Endothelial cell (in vitro differentiated cells): ENCODE measurements around the gene HERC3. TPM values are rescaled to one million over a fixed set of nuclear protein-coding genes. Genes with fewer than 3 reads are reported as not detected.

Source experiments
- DNase-seq: peaks from one replicate; pipeline ENCODE4 v3.0.0; 2021; ENCODE audit warnings: low spot score
- H3K27ac Mint-ChIP-seq: one replicate; pipeline ENCODE4 v1.8.0; 2021; ENCODE audit warnings: mixed read lengths, inconsistent platforms; ENCODE audit not compliant: unreplicated experiment
- H3K27me3 Mint-ChIP-seq: one replicate; pipeline ENCODE4 v1.8.0; 2021; ENCODE audit warnings: mild to moderate bottlenecking, moderate library complexity, mixed read lengths, inconsistent platforms; ENCODE audit not compliant: unreplicated experiment
- H3K36me3 Mint-ChIP-seq: one replicate; pipeline ENCODE4 v1.8.0; 2021; ENCODE audit warnings: mild to moderate bottlenecking, low read depth, mixed read lengths, inconsistent platforms; ENCODE audit not compliant: unreplicated experiment
- H3K4me1 Mint-ChIP-seq: one replicate; pipeline ENCODE4 v1.8.0; 2021; ENCODE audit warnings: mild to moderate bottlenecking, mixed read lengths, inconsistent platforms; ENCODE audit not compliant: unreplicated experiment
- H3K4me3 Mint-ChIP-seq: one replicate; pipeline ENCODE4 v1.8.0; 2021; ENCODE audit warnings: mild to moderate bottlenecking, mixed read lengths, inconsistent platforms; ENCODE audit not compliant: unreplicated experiment
- H3K9me3 Mint-ChIP-seq: one replicate; pipeline ENCODE4 v1.8.0; 2021; ENCODE audit warnings: mixed read lengths, inconsistent platforms; ENCODE audit not compliant: unreplicated experiment
- total RNA-seq: library from RNA; stranded (reverse); fragmentation: NEBNext Ultra II Directional; extraction: Animal tissue kit (Norgen Biotek cat#: 25700); gene quantifications from one replicate; pipeline ENCODE4 v1.2.1, GENCODE V29; 2021; ENCODE audit not compliant: unreplicated experiment
- TF ChIP-seq, protein P1 (sequence below): fragments of 200-600 bp; sonication (generic); IDR thresholded peaks from one replicate; pipeline ENCODE4 v1.5.0; 2021; ENCODE audit warnings: antibody characterized with exemption; ENCODE audit not compliant: unreplicated experiment

Gene HERC3
- total RNA-seq, 1 donor from 2014 or later = 8.0 TPM

DNA sequence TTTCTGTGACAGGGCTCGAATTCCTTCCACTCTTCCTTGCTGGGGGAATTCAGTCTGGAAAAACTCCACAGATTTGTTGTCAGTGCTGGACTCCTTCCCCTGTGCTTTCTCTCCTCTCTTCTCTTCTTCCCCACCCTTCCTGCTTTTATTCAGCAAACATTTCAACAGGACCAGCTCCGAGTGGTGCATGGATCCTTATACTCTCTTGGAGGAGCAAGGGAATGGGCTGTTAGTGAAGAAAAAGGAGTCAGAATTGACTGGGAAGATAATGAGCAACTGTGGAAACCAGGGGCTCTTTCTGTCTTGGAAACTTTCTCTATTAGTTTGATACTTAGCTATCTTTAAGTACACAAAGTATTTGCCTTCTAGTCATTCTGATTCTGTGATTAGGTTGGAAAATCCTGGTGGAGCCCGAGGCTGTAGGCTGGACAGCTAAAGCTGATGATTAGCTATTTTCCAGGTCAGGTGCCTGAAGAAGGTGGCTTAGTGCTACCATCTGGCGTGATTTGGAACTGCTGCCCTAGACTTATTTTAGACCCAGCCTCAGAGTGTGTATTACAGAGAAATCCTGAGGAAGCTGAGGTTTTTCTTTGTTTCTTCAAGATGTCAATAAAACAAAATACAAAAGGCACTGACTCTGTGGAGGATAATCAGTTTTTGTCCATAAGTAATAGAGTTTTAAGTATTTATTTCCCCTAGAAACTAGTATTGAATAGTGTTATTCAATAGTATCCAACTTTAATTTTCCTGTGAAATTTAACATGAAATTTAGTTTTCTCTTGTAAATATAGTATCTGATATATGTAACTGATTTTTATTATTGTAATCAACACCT, 67.0 kb downstream of the HERC3 start:
- H3K36me3 Mint-ChIP-seq = peaks cover 11% of the 10 kb centered on the region
- TF ChIP-seq, protein P1, sequence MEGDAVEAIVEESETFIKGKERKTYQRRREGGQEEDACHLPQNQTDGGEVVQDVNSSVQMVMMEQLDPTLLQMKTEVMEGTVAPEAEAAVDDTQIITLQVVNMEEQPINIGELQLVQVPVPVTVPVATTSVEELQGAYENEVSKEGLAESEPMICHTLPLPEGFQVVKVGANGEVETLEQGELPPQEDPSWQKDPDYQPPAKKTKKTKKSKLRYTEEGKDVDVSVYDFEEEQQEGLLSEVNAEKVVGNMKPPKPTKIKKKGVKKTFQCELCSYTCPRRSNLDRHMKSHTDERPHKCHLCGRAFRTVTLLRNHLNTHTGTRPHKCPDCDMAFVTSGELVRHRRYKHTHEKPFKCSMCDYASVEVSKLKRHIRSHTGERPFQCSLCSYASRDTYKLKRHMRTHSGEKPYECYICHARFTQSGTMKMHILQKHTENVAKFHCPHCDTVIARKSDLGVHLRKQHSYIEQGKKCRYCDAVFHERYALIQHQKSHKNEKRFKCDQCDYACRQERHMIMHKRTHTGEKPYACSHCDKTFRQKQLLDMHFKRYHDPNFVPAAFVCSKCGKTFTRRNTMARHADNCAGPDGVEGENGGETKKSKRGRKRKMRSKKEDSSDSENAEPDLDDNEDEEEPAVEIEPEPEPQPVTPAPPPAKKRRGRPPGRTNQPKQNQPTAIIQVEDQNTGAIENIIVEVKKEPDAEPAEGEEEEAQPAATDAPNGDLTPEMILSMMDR = peak; percentile 51
- no peaks in the 10 kb centered on the region for H3K27me3 Mint-ChIP-seq
- H3K9me3 Mint-ChIP-seq = no peaks in the 10 kb centered on the region
- peaks cover 2% of the 10 kb centered on the region for H3K4me1 Mint-ChIP-seq
- no peak overlapping the region for H3K27ac Mint-ChIP-seq
- DNase-seq = peak; percentile 44
- no peak overlapping the region for H3K4me3 Mint-ChIP-seq

DNA sequence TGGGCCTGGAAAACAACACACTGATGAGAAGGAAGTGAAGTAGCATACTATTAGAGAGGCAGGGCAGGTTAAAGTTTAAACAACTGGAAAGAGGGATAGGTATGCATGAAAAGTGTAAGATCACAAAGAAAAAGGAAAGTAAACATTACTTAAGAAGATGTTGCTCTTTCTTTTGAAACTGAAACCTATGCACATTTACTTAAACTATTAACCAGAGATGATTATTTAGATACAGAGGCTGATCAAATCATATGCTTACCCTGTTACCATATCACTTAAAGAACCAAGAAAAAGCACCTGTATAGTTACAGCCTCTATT, 67.6 kb downstream of the HERC3 start:
- Mint-ChIP-seq H3K9me3 (no peaks in the 10 kb centered on the region), H3K27ac (no peak overlapping the region), H3K36me3 (peaks cover 11% of the 10 kb centered on the region), H3K4me3 (no peak overlapping the region), H3K27me3 (no peaks in the 10 kb centered on the region), H3K4me1 (peaks cover 2% of the 10 kb centered on the region)
- DNase-seq = no peak
- TF ChIP-seq, protein P1 = no peak

DNA sequence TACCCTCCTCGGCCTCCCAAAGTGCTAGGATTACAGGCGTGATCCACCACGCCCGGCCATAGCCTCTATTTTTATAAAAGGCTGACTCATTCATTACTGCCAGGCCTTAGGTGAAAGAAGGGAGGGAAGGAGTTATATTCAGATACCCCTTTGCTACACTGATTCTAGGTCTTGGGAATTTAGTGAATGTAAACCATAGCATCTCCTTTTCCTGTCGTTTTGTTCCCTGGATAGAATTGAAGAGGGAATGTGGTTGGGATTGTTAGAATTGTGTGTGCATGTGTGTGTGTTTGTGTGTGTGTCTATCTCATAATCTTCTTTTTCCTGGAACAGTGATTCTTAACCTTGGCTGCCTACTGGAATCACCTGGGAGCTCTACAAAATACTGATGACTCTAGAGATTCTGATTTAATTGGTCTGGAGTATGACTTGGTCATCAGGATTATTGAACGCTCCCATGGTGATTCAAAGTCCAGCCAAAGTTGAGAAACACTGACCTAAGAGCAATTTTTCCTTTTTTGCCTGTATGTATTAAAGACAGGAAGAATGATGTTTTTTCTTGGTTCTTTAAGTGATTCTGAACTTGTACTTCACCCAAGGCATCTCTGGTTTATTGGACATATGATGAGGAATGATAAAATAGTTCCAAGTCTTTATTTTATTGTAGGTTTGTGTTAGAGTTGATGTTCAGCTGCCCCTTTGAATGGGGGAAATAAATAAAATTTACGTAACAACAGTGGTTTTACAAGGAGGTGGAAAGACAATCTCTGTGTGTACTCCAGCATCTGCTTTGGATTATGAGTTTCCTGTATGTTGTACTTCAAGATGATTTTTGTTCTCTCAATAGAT, 68.4 kb downstream of the HERC3 start:
- TF ChIP-seq, protein P1 = no peak
- no peaks in the 10 kb centered on the region for H3K27me3 Mint-ChIP-seq
- H3K4me1 Mint-ChIP-seq = peaks cover 2% of the 10 kb centered on the region
- H3K4me3 Mint-ChIP-seq = no peak overlapping the region
- H3K36me3 Mint-ChIP-seq = peaks cover 8% of the 10 kb centered on the region
- no peak overlapping the region for H3K27ac Mint-ChIP-seq
- no peak for DNase-seq
- no peaks in the 10 kb centered on the region for H3K9me3 Mint-ChIP-seq

DNA sequence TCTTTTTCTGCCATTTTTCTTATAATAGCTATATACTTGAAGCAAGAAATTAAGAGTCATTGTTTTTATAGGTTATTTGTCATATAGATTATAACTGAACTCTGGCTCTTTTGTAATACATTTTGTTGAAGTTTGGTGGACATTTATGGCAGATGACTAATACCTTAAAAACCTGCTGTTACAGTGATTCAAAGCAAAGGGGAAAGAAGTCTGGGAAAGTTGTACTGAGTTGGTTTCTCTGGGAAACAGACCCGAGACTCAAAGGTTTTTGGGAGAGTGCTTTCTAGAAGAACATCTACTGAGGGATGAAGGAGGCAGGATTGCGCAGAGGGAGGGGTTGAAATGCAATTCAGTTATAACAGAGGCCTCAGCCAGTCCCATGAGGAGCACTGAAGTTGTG, 69.5 kb downstream of the HERC3 start:
- Mint-ChIP-seq H3K27ac (no peak overlapping the region), H3K36me3 (no peaks in the 10 kb centered on the region), H3K4me3 (no peak overlapping the region), H3K9me3 (no peaks in the 10 kb centered on the region), H3K4me1 (peaks cover 2% of the 10 kb centered on the region), H3K27me3 (no peaks in the 10 kb centered on the region)
- DNase-seq = no peak
- TF ChIP-seq, protein P1 = no peak

DNA sequence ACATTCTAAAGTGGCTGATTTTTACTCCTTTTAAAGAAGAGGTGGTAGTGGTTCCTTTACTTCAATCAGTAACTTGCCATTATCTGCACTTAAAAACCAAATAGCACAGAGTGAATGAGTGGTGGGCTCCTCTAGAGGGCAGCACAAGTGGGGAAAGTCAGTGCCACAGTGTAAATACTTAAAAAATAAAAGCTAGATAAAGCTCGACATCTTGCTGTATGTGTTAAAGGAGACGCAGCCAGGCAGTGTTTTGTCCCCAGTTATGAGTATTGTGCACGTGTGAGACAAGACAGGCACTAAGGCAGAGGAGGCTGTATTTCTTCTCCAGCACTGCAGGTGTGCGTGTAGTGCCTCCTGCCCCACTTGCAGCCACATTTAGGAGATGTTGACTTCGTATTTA, 80.7 kb downstream of the HERC3 start:
- no peak overlapping the region for H3K4me3 Mint-ChIP-seq
- no peaks in the 10 kb centered on the region for H3K4me1 Mint-ChIP-seq
- no peaks in the 10 kb centered on the region for H3K9me3 Mint-ChIP-seq
- no peaks in the 10 kb centered on the region for H3K36me3 Mint-ChIP-seq
- H3K27ac Mint-ChIP-seq = no peak overlapping the region
- TF ChIP-seq, protein P1 = peak; percentile 72
- no peaks in the 10 kb centered on the region for H3K27me3 Mint-ChIP-seq
- DNase-seq = peak; percentile 44
